PC-9 (cell line): ENCODE measurements around the gene JMJD1C. TPM values are rescaled to one million over a fixed set of nuclear protein-coding genes. Genes with fewer than 3 reads are reported as not detected.

Source experiments
- BruUV-seq: library from RNA; stranded (reverse); fragments of 400-500 nt; replicated peaks from 2 replicates; lab custom pipeline; 2021; lab: Mats Ljungman, UMichigan
- CTCF ChIA-PET: fragments of 300-600 bp; sonication (Branson Sonifier 250); formaldehyde crosslinking; loops from one replicate; lab custom pipeline; 2022; ENCODE audit warnings: antibody characterized with exemption; lab: Charles Lee
- POLR2A ChIA-PET: fragments of 300-600 bp; sonication (Branson Sonifier 250); formaldehyde crosslinking; loops from one replicate; lab custom pipeline; 2022; ENCODE audit warnings: antibody characterized with exemption; ENCODE audit not compliant: unreplicated experiment; lab: Charles Lee
- DNase-seq, 2 experiments: peaks; one replicate each; pipeline versions ENCODE4 v3.0.0 to v3.0.0-alpha.2; 2015 to 2022; ENCODE audit warnings: mixed read lengths in 1 of 2
- H2AFZ ChIP-seq: fragments of 200-600 bp; sonication (generic); 2 replicates; pipeline ENCODE4 v1.8.1; 2017; ENCODE audit warnings: antibody characterized with exemption
- H3F3A ChIP-seq: fragments of 200-600 bp; sonication (generic); 2 replicates; pipeline ENCODE4 v1.8.1; 2017; ENCODE audit warnings: antibody characterized with exemption, mild to moderate bottlenecking, low read depth; ENCODE audit not compliant: insufficient read depth
- H3K27ac ChIP-seq: fragments of 200-600 bp; sonication (generic); 2 replicates; pipeline ENCODE4 v1.6.1; 2016; ENCODE audit warnings: mixed run types
- H3K27me3 ChIP-seq: fragments of 200-600 bp; sonication (generic); 2 replicates; pipeline ENCODE4 v1.6.1; 2016; ENCODE audit warnings: low read depth, mixed run types; ENCODE audit not compliant: insufficient read depth
- H3K36me3 ChIP-seq: fragments of 200-600 bp; sonication (generic); 2 replicates; pipeline ENCODE4 v1.6.1; 2016; ENCODE audit warnings: low read depth, mixed run types
- H3K4me1 ChIP-seq: fragments of 200-600 bp; sonication (generic); replicated peaks from 2 replicates; pipeline ENCODE4 v1.6.1; 2016; ENCODE audit warnings: mixed run types; ENCODE audit not compliant: insufficient read depth
- H3K4me2 ChIP-seq: fragments of 200-600 bp; sonication (generic); 2 replicates; pipeline ENCODE4 v1.6.1; 2017; ENCODE audit warnings: mixed run types
- H3K4me3 ChIP-seq: fragments of 200-600 bp; sonication (generic); 2 replicates; pipeline ENCODE4 v1.6.1; 2016; ENCODE audit warnings: mixed run types
- H3K79me2 ChIP-seq: fragments of 200-600 bp; sonication (generic); 2 replicates; pipeline ENCODE4 v1.6.1; 2017; ENCODE audit warnings: low read depth, mixed run types
- H3K9me2 ChIP-seq: fragments of 200-600 bp; sonication (generic); 2 replicates; pipeline ENCODE4 v1.8.1; 2017; ENCODE audit warnings: mild to moderate bottlenecking; ENCODE audit not compliant: insufficient read depth
- H3K9me3 ChIP-seq: fragments of 200-600 bp; sonication (generic); 2 replicates; pipeline ENCODE4 v1.8.1; 2016; ENCODE audit warnings: low read depth; ENCODE audit not compliant: insufficient read depth
- H4K20me1 ChIP-seq: fragments of 200-600 bp; sonication (generic); 2 replicates; pipeline ENCODE4 v1.8.1; 2017; ENCODE audit not compliant: insufficient read depth
- EZH2 ChIP-seq: fragments of 200-600 bp; sonication (generic); IDR thresholded peaks from 2 replicates; pipeline ENCODE4 v1.8.0; 2017; ENCODE audit warnings: antibody characterized with exemption, low read depth
- intact Hi-C: fragments of 100-400 bp; cut with micrococcal nuclease; formaldehyde crosslinking; loops from one replicate; pipeline ENCODE4 v1.10.0; 2022; ENCODE audit not compliant: unreplicated experiment
- total RNA-seq: library from RNA; stranded (reverse); gene quantifications from 2 replicates; pipeline ENCODE4 v1.2.3, GENCODE V29; 2021
- TF ChIP-seq, protein P1 (sequence below): fragments of 200-600 bp; sonication (generic); conservative IDR thresholded peaks from 2 replicates; pipeline ENCODE4 v1.6.1; 2017; ENCODE audit warnings: mixed run types, antibody characterized with exemption, mild to moderate bottlenecking, moderate library complexity

Gene JMJD1C
- total RNA-seq, 1 experiment from 2014 or later: 78.7 TPM

DNA sequence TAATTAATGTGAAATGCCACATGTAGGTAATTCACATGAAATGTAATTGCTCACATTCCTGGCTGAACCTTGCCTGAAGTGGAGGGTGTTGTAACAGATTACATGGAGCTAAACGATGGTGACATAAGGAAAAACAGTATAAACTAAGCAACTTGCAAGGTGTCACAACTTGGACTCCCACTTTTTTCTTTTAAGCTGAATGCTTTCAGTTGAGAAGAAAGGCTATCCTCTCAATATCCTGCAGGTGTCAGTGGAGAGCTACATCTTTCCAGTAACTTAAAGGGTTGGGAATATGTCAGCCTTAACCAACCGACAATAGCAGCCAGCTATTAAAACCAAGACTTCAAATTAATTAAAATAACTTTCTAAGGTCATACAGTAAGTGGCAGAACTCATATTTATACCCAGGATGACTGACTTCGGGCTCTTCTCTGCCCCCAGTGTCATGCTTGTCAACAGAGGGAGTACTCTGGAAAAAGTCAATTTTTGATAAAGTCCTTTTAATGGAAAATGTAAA, 299.0 kb downstream of the JMJD1C start:
- no TSS peak for BruUV-seq
- TF ChIP-seq, protein P1, sequence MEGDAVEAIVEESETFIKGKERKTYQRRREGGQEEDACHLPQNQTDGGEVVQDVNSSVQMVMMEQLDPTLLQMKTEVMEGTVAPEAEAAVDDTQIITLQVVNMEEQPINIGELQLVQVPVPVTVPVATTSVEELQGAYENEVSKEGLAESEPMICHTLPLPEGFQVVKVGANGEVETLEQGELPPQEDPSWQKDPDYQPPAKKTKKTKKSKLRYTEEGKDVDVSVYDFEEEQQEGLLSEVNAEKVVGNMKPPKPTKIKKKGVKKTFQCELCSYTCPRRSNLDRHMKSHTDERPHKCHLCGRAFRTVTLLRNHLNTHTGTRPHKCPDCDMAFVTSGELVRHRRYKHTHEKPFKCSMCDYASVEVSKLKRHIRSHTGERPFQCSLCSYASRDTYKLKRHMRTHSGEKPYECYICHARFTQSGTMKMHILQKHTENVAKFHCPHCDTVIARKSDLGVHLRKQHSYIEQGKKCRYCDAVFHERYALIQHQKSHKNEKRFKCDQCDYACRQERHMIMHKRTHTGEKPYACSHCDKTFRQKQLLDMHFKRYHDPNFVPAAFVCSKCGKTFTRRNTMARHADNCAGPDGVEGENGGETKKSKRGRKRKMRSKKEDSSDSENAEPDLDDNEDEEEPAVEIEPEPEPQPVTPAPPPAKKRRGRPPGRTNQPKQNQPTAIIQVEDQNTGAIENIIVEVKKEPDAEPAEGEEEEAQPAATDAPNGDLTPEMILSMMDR: peak; percentile 90
- TF ChIP-seq EZH2: no peak
- Histone ChIP-seq H4K20me1 (0 out of 2 replicates have a peak, but pooled peaks cover 3% of the 10 kb centered on the region), H3K4me1 (no peaks in the 10 kb centered on the region), H3K36me3 (peaks cover 4% of the 10 kb centered on the region), H3K4me3 (no peak overlapping the region), H3K9me2 (no peaks in the 10 kb centered on the region), H3F3A (peaks cover 4% of the 10 kb centered on the region), H3K27ac (no peak overlapping the region), H3K9me3 (no peaks in the 10 kb centered on the region), H3K79me2 (no peaks in the 10 kb centered on the region), H2AFZ (no peak overlapping the region), H3K27me3 (no peaks in the 10 kb centered on the region), H3K4me2 (no peak overlapping the region)
- intact Hi-C loops: loop anchor here (1.0 kb wide), 3 partner anchors 463 to 601 kb away; no protein-coding TSS in a partner anchor
- ChIA-PET CTCF (interaction anchor here (0.5 to 2.6 kb wide), 11 partner anchors 9 to 653 kb away, joined by 3 to 35 read pairs (median 4); no protein-coding TSS in a partner anchor), POLR2A (interaction anchor here (0.5 to 0.7 kb wide), 4 partner anchors 37 to 799 kb away, joined by 3 to 17 read pairs (median 3); no protein-coding TSS in a partner anchor)
- DNase-seq: peak; percentile 27 to 60

DNA sequence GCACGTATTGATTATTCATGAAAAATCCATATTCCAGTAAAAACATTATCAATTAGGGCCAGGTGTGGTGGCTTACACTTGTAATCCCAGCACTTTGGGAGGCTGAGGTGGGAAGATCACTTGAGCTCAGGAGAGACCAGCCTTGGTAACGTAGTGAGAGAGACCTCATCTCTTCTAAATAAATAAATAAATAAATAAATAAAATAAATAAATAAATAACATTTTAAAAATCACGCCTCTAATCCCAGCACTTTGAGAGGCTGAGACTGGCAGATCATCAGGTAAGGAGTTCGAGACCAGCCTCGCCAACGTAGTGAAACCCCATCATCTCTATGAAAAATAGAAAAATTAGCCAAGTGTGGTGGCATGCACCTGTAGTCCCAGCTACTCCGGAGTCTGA, 300.5 kb downstream of the JMJD1C start:
- H3K4me2 ChIP-seq: no peak overlapping the region
- H3K36me3 ChIP-seq: peaks cover under 1% of the 10 kb centered on the region
- no peaks in the 10 kb centered on the region for H3K4me1 ChIP-seq
- no peaks in the 10 kb centered on the region for H3K9me3 ChIP-seq
- no peaks in the 10 kb centered on the region for H3K27me3 ChIP-seq
- H3K4me3 ChIP-seq: no peak overlapping the region
- no peak overlapping the region for H3K27ac ChIP-seq
- H3K9me2 ChIP-seq: no peaks in the 10 kb centered on the region
- DNase-seq: no peak
- TF ChIP-seq, protein P1: no peak
- TF ChIP-seq EZH2: no peak
- no TSS peak for BruUV-seq
- POLR2A ChIA-PET: no interaction called here
- intact Hi-C loops: no loop called here
- 0 out of 2 replicates have a peak, but pooled peaks cover 3% of the 10 kb centered on the region for H4K20me1 ChIP-seq
- H3K79me2 ChIP-seq: no peaks in the 10 kb centered on the region
- no peak overlapping the region for H2AFZ ChIP-seq
- CTCF ChIA-PET: interaction anchor here (0.7 kb wide), 1 partner anchor 555 kb away, joined by 3 read pairs; no protein-coding TSS in a partner anchor
- peaks cover 4% of the 10 kb centered on the region for H3F3A ChIP-seq

DNA sequence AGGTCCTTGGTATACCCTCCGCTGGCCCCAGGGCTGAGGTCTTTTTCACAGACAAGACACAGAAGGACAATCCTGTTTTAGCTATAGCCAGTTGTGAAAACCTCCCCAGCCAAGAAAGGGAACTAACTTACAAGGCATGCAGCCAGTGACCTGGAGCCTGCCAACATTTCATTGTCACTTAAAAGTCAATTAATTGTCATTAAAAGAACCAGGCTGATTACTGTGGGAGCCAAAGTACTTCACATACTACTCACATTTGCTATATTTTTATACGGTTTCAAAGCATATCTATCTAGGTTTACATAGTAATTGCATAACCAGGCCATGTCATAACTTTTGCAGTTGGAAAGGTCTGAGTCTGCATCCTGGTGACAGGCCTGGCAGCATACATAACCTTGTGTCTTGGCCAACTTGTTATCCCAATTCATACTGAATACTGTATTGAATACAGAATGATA, 301.6 kb downstream of the JMJD1C start:
- DNase-seq: no peak
- no TSS peak for BruUV-seq
- TF ChIP-seq, protein P1: no peak
- TF ChIP-seq EZH2: no peak
- H3K27ac ChIP-seq: no peak overlapping the region
- no peaks in the 10 kb centered on the region; the same call in 1 of the 2 replicates for H3K36me3 ChIP-seq
- no peaks in the 10 kb centered on the region for H3K27me3 ChIP-seq
- H2AFZ ChIP-seq: no peak overlapping the region
- H3K4me2 ChIP-seq: no peak overlapping the region
- ChIA-PET CTCF (interaction anchor here (0.7 kb wide), 1 partner anchor 556 kb away, joined by 3 read pairs; no protein-coding TSS in a partner anchor), POLR2A (no interaction called here)
- intact Hi-C loops: no loop called here
- H3K9me3 ChIP-seq: no peaks in the 10 kb centered on the region
- no peak overlapping the region for H3K4me3 ChIP-seq
- 0 out of 2 replicates have a peak, but pooled peaks cover 3% of the 10 kb centered on the region for H4K20me1 ChIP-seq
- no peaks in the 10 kb centered on the region for H3K9me2 ChIP-seq
- H3K79me2 ChIP-seq: no peaks in the 10 kb centered on the region
- no peaks in the 10 kb centered on the region for H3K4me1 ChIP-seq
- peaks cover 4% of the 10 kb centered on the region; the same call in 1 of the 2 replicates for H3F3A ChIP-seq
